SK-N-MC (cell line): Measurements from ENCODE around the gene CHODL.

Experiments used
- DNase-seq: peaks from one replicate; pipeline ENCODE4 v3.0.0-alpha.2; 2011; ENCODE audit warnings: low read depth, low spot score
- H3K27ac ChIP-seq: fragments of 200-600 bp; sonication (generic); 2 replicates; pipeline ENCODE4 v1.5.1; 2016; ENCODE audit warnings: mixed run types
- H3K36me3 ChIP-seq: fragments of 200-600 bp; sonication (generic); 2 replicates; pipeline ENCODE4 v1.6.1; 2017; ENCODE audit warnings: antibody characterized with exemption, low read length, mixed read lengths; ENCODE audit not compliant: insufficient read depth
- H3K4me3 ChIP-seq: fragments of 200-600 bp; sonication (generic); 2 replicates; pipeline ENCODE4 v1.5.1; 2016
- H3K9ac ChIP-seq: fragments of 200-600 bp; sonication (generic); 2 replicates; pipeline ENCODE4 v1.8.0; 2017; ENCODE audit warnings: mixed run types, mixed read lengths; ENCODE audit not compliant: insufficient read length
- H3K9me3 ChIP-seq: fragments of 200-600 bp; sonication (generic); 2 replicates; pipeline ENCODE4 v1.6.1; 2017; ENCODE audit warnings: low read depth, mild to moderate bottlenecking, antibody characterized with exemption, low read length, moderate library complexity, mixed read lengths
- EZH2 ChIP-seq: fragments of 200-600 bp; sonication (generic); IDR thresholded peaks from one replicate; pipeline ENCODE4 v1.6.1; 2017; ENCODE audit warnings: antibody characterized with exemption
- FOXP2 ChIP-seq: optimal IDR thresholded peaks from 2 replicates; pipeline ENCODE3; 2011; ENCODE audit warnings: mild to moderate bottlenecking, moderate library complexity; ENCODE audit not compliant: insufficient read depth; ENCODE audit errors: extremely low read length, control extremely low read depth
- POLR2AphosphoS5 ChIP-seq: IDR thresholded peaks from 2 replicates; pipeline ENCODE4 v1.6.1; 2012; ENCODE audit warnings: mild to moderate bottlenecking, low read depth, low read length, borderline replicate concordance

CHODL gene, protein sequence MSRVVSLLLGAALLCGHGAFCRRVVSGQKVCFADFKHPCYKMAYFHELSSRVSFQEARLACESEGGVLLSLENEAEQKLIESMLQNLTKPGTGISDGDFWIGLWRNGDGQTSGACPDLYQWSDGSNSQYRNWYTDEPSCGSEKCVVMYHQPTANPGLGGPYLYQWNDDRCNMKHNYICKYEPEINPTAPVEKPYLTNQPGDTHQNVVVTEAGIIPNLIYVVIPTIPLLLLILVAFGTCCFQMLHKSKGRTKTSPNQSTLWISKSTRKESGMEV

GRCh38 chr21:18244671-18245463 lies at the start of gene CHODL:
TSS of gene CHODL (plus strand) at chr21:18244833. CDS start at chr21:18245224, 391 bp downstream.
- Histone ChIP-seq H3K27ac (no peak within 1 kb of the TSS), H3K9ac (peak within 1 kb of the TSS; percentile 16), H3K9me3 (no peaks in the 10 kb centered on the region), H3K36me3 (no peaks in the 10 kb centered on the region), H3K4me3 (peak within 1 kb of the TSS; percentile 74)
- DNase-seq, result no peak
- TF ChIP-seq POLR2AphosphoS5 (no peak), EZH2 (no peak), FOXP2 (no peak)

DNA sequence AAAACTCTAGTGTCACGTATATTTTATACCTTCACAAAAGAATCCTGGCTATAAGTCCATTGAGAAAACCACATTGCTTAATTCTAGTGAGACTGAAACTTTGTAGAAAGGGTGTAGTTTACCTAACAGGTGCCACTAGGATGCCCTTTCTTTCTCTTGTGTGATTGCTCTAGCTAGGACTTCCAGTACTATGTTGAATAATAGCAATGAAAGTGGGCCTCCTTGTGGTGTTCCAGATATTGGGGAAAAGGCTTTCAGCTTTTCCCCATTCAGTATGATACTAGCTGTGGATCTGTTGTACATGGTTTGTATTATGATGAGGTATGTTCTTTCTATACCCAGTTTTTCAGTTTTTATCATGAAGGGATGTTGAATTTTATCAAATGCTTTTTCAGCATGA lies 39.7 kb upstream of the CHODL start:
- no peak overlapping the region for H3K27ac ChIP-seq

GRCh38 chr21:18218331-18218730 lies 26.3 kb upstream of the CHODL start:
- TF ChIP-seq EZH2, result no peak
- TF ChIP-seq FOXP2, result no peak
- TF ChIP-seq POLR2AphosphoS5, result no peak
- H3K9me3 ChIP-seq, result peaks cover 2% of the 10 kb centered on the region; the same call in 1 of the 2 replicates
- no peak overlapping the region for H3K27ac ChIP-seq
- no peak for DNase-seq
- no peak overlapping the region for H3K4me3 ChIP-seq
- H3K9ac ChIP-seq, result no peak overlapping the region
- H3K36me3 ChIP-seq, result no peaks in the 10 kb centered on the region

More for the DNA sequence above, 39.7 kb upstream of the CHODL start:
- no peak for DNase-seq
- TF ChIP-seq FOXP2 (no peak), POLR2AphosphoS5 (no peak), EZH2 (no peak)
- no peak overlapping the region for H3K4me3 ChIP-seq
- no peaks in the 10 kb centered on the region for H3K36me3 ChIP-seq
- H3K9me3 ChIP-seq, result no peaks in the 10 kb centered on the region
- no peak overlapping the region for H3K9ac ChIP-seq

DNA sequence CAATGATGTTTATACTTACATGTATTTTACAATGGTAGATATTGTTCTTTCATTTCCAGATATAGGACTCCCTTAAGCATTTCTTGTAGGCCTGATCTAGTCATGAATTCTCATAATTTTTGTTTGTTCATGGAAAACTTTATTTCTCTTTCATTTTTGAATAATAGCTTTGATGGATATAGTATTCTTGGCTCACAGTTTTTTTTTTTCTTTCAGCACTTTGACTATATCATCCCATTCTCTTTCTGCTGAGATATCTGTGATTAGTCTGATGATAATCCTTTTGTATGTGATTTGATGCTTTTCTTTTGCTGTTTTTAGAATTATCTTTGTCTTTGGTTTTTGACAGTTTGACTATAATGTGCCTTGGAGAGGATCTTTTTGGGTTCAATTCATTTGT lies 24.1 kb upstream of the CHODL start:
- Histone ChIP-seq H3K27ac (no peak overlapping the region), H3K36me3 (no peaks in the 10 kb centered on the region), H3K9me3 (peaks cover 2% of the 10 kb centered on the region; the same call in 1 of the 2 replicates), H3K9ac (no peak overlapping the region), H3K4me3 (no peak overlapping the region)
- no peak for TF ChIP-seq POLR2AphosphoS5
- no peak for TF ChIP-seq EZH2
- no peak for TF ChIP-seq FOXP2
- DNase-seq, result no peak

GRCh38 chr21:18222346-18222745 lies 22.3 kb upstream of the CHODL start:
- no peak for DNase-seq
- no peak for TF ChIP-seq EZH2
- TF ChIP-seq POLR2AphosphoS5, result no peak
- TF ChIP-seq FOXP2, result no peak
- no peaks in the 10 kb centered on the region for H3K36me3 ChIP-seq

DNA sequence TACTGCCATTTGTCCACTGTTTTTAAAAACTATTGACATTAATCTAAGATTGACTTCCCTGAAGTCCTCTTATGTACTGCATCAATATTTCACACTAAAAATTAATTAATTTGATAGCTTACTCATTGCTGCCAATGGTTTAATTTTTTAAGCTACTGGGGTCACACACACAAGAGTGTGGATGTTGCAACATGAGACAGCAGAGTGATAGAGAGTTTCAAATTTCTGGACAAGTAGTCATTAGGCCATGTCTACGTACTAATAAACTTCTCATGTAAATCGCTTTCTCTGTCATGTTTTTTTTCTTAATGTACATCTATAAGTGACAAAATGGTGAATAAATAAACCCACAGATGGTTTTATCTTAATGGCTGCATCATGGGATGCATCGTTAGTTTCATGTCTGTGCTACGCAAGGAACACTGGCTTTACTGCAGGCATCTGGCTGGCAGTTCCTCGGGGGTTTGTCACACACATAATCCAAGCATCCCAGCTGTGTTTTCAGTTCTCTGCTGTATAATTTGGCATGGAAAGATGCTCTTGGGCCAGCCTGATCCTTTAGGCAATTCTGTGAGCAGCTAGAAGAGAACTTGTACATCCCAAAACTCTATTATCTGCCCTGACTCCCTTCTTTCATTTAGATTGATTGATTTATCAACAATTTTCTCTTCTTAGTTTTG lies 16.4 kb upstream of the CHODL start:
- TF ChIP-seq POLR2AphosphoS5 (no peak), FOXP2 (no peak), EZH2 (no peak)
- H3K4me3 ChIP-seq, result no peak overlapping the region
- no peak for DNase-seq
- no peak overlapping the region for H3K27ac ChIP-seq
- no peak overlapping the region for H3K9ac ChIP-seq
- H3K36me3 ChIP-seq, result no peaks in the 10 kb centered on the region
- no peaks in the 10 kb centered on the region for H3K9me3 ChIP-seq

More at GRCh38 chr21:18222346-18222745, 22.3 kb upstream of the CHODL start:
- H3K9ac ChIP-seq, result no peak overlapping the region
- no peak overlapping the region for H3K27ac ChIP-seq
- H3K4me3 ChIP-seq, result no peak overlapping the region
- H3K9me3 ChIP-seq, result peaks cover 2% of the 10 kb centered on the region; the same call in 1 of the 2 replicates

DNA sequence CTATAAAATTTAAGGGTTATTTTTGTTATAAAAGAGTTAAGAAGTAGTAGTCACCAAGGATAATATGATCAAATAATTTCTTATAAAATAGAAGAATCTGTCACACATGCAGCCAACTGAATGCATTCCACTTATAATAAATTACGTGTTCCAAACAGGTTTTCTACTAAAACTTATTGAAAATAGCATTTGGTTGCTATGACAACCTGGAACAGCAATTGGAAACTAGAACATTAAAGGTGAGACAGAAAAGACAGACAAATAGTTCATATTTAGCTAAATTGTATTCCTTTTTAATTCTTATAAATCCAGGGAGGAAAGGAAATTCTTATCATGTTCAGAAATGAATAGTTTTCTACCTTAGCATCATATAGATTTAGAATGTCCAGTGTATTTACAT lies 9.1 kb upstream of the CHODL start:
- Histone ChIP-seq H3K9ac (no peak overlapping the region), H3K27ac (no peak overlapping the region), H3K4me3 (no peak overlapping the region), H3K9me3 (no peaks in the 10 kb centered on the region), H3K36me3 (no peaks in the 10 kb centered on the region)
- no peak for DNase-seq
- TF ChIP-seq FOXP2 (no peak), POLR2AphosphoS5 (no peak), EZH2 (no peak)

DNA sequence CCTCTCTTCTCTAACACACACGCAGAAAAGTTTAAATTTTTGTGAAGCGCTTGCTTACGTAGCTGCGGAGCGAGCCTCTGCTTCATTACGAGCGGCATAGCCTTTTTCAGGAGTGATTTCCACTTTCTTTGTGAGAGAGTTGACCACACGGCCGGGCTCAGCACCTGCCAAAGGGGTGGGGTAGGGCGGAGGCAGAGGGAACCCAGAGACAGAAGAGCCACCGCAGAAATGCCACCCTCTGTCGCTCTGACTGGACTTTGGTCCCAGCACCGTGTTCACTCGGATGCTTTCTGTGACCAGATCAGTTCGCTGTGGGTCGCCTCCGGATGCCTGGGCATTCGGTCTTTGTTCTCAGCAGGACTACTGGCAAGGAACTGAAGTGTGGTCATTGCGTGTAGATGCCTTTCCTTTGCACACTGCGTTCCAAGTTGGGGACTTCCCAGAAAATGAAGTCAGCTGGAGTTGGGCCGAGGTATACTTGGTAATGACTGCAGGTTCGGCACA lies 883 bp downstream of the CHODL start:
- Histone ChIP-seq H3K9ac (peak overlapping the region; percentile 16), H3K36me3 (no peaks in the 10 kb centered on the region), H3K27ac (no peak overlapping the region), H3K4me3 (peak overlapping the region; percentile 74), H3K9me3 (no peaks in the 10 kb centered on the region)
- no peak for DNase-seq
- TF ChIP-seq POLR2AphosphoS5 (no peak), EZH2 (no peak), FOXP2 (no peak)
